ENCODE data around the gene MAL.

MAL gene

GRCh38 chr2:94996305-94997100, 29.0 kb upstream of the MAL start:
- in situ Hi-C loops (cut with MboI; ENCODE audit: low sequenced_read_pairs, unreplicated experiment), result no loop called here
- no peak for DNase-seq (ENCODE audit: low spot score)
- TF ChIP-seq CTCF (IDR thresholded peaks at IDR 0.05; ENCODE audit: borderline replicate concordance, control extremely low read depth, extremely low read depth, insufficient read depth, missing control alignments), result no peak

GRCh38 chr2:94997981-94998930, 27.3 kb upstream of the MAL start:
- no peak for TF ChIP-seq CTCF (IDR thresholded peaks at IDR 0.05; ENCODE audit: borderline replicate concordance, control extremely low read depth, extremely low read depth, insufficient read depth, missing control alignments)
- in situ Hi-C loops (cut with MboI; ENCODE audit: low sequenced_read_pairs, unreplicated experiment), result no loop called here
- DNase-seq (ENCODE audit: low spot score), result no peak

GRCh38 chr2:94999431-94999883, 26.1 kb upstream of the MAL start:
- in situ Hi-C loops (cut with MboI; ENCODE audit: low sequenced_read_pairs, unreplicated experiment), result no loop called here

GRCh38 chr2:95001051-95001562, 24.4 kb upstream of the MAL start:
- no peak for DNase-seq (ENCODE audit: low spot score)
- no peak for TF ChIP-seq CTCF (IDR thresholded peaks at IDR 0.05; ENCODE audit: borderline replicate concordance, control extremely low read depth, extremely low read depth, insufficient read depth, missing control alignments)
- in situ Hi-C loops (cut with MboI; ENCODE audit: low sequenced_read_pairs, unreplicated experiment), result no loop called here

More at GRCh38 chr2:94999431-94999883, 26.1 kb upstream of the MAL start:
- DNase-seq (ENCODE audit: low spot score), result no peak
- TF ChIP-seq CTCF (IDR thresholded peaks at IDR 0.05; ENCODE audit: borderline replicate concordance, control extremely low read depth, extremely low read depth, insufficient read depth, missing control alignments), result no peak

- no peak for TF ChIP-seq CTCF (IDR thresholded peaks at IDR 0.05; ENCODE audit: borderline replicate concordance, control extremely low read depth, extremely low read depth, insufficient read depth, missing control alignments)
- no peak for DNase-seq (ENCODE audit: low spot score)
- in situ Hi-C loops (cut with MboI; ENCODE audit: low sequenced_read_pairs, unreplicated experiment), result no loop called here
These were observed 23.8 kb upstream of the MAL start for GRCh38 chr2:95001701-95002100.

- in situ Hi-C loops (cut with MboI; ENCODE audit: low sequenced_read_pairs, unreplicated experiment), result no loop called here
- no peak for TF ChIP-seq CTCF (IDR thresholded peaks at IDR 0.05; ENCODE audit: borderline replicate concordance, control extremely low read depth, extremely low read depth, insufficient read depth, missing control alignments)
- no peak for DNase-seq (ENCODE audit: low spot score)
These were observed 23.0 kb upstream of the MAL start for GRCh38 chr2:95002498-95002897.

Measured in GM13976 (cell line).